ENCODE data around the gene TLCD3B.

TLCD3B gene

GRCh38 chr16:29975134-29975538 is 55.9 kb downstream of the TLCD3B start:
- H3K4me3 ChIP-seq (ENCODE audit: low read depth, low read length): peak overlapping the region; percentile 85

Data from iPS-11a (cell line).